ENCODE results near the gene DPYD.

The DPYD gene

GRCh38 chr1:97738270-97738669 lies 182.6 kb downstream of the DPYD start:
- ChIA-PET CTCF (interaction anchor here (0.7 kb wide), 1 partner anchor 212 kb away, joined by 6 read pairs; no protein-coding TSS in a partner anchor), POLR2A (ENCODE audit: low non-redundant PET) (no interaction called here)
- H3K27ac ChIP-seq, result no peak overlapping the region
- DNase-seq (ENCODE audit: low spot score), result no peak
- TF ChIP-seq, protein P1, sequence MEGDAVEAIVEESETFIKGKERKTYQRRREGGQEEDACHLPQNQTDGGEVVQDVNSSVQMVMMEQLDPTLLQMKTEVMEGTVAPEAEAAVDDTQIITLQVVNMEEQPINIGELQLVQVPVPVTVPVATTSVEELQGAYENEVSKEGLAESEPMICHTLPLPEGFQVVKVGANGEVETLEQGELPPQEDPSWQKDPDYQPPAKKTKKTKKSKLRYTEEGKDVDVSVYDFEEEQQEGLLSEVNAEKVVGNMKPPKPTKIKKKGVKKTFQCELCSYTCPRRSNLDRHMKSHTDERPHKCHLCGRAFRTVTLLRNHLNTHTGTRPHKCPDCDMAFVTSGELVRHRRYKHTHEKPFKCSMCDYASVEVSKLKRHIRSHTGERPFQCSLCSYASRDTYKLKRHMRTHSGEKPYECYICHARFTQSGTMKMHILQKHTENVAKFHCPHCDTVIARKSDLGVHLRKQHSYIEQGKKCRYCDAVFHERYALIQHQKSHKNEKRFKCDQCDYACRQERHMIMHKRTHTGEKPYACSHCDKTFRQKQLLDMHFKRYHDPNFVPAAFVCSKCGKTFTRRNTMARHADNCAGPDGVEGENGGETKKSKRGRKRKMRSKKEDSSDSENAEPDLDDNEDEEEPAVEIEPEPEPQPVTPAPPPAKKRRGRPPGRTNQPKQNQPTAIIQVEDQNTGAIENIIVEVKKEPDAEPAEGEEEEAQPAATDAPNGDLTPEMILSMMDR (conservative IDR thresholded peaks at IDR 0.05; ENCODE audit: low read depth), result no peak

DNA sequence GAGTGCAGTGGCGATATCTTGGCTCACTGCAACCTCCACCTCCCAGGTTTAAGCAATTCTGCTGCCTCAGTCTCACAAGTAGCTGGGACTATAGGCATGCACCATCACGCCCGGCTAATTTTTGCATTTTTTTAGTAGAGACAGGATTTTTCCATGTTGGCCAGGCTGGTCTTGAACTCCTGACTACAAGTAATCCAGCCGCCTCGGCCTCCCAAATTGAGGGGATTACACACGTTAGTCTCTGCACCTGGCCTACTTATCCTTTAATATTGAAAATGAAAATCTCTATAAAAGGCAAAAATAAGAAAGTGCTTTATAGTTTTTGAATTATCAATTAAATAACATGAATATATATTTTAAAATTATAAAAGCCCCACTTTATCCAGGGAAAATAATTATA lies 190.6 kb downstream of the DPYD start:
- ChIA-PET CTCF (no interaction called here), POLR2A (ENCODE audit: low non-redundant PET) (no interaction called here)
- DNase-seq (ENCODE audit: low spot score), result no peak
- no peak overlapping the region for H3K27ac ChIP-seq
- TF ChIP-seq, protein P1 (conservative IDR thresholded peaks at IDR 0.05; ENCODE audit: low read depth), result no peak

DNA sequence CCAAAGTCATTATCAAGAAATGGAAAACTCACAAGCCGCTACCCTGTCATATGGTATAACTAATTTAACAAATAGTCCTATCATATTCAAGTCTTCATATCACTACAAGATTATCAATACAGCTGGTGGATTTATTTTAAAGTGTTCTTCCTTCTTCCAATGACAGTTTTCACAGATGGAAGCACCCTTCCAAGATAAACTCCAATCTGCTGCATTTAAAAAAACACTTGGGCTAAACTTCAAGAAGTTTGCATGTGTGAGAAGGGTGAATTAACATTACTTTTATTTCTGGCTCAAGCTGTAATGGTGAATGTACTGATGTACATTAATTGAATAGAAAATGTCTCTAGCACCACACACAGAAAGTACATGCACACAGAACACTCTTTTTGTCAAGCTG lies 192.4 kb downstream of the DPYD start:
- TF ChIP-seq, protein P1 (conservative IDR thresholded peaks at IDR 0.05; ENCODE audit: low read depth), result no peak
- H3K27ac ChIP-seq, result no peak overlapping the region
- no peak for DNase-seq (ENCODE audit: low spot score)
- ChIA-PET POLR2A (ENCODE audit: low non-redundant PET) (no interaction called here), CTCF (no interaction called here)

DNA sequence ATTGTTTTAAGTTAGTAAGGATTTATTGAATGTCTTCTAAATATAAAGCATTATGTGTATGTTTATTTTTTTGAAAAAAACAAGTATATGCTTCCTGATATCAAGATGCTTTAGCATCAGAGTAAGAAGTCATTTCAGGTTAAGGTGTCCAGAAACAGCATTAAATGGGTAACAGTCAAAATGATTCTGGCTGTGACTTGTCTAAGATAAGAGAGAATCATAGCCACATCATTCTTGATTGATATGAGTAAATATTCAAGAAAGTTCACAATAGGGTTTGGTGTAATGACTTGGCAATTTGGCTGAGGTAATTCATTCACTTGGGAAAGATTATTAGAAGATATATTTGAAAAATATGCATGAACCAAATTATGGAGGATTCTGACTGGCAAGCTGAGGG lies 193.8 kb downstream of the DPYD start:
- no peak for DNase-seq (ENCODE audit: low spot score)
- no peak overlapping the region for H3K27ac ChIP-seq
- CTCF ChIA-PET, result no interaction called here
- POLR2A ChIA-PET (ENCODE audit: low non-redundant PET), result no interaction called here
- TF ChIP-seq, protein P1 (conservative IDR thresholded peaks at IDR 0.05; ENCODE audit: low read depth), result no peak

- ChIA-PET POLR2A (ENCODE audit: low non-redundant PET) (no interaction called here), CTCF (no interaction called here)
- no peak for DNase-seq (ENCODE audit: low spot score)
- H3K27ac ChIP-seq, result no peak overlapping the region
- TF ChIP-seq, protein P1 (conservative IDR thresholded peaks at IDR 0.05; ENCODE audit: low read depth), result no peak
Observed at GRCh38 chr1:97726386-97726785, 194.4 kb downstream of the DPYD start.

DNA sequence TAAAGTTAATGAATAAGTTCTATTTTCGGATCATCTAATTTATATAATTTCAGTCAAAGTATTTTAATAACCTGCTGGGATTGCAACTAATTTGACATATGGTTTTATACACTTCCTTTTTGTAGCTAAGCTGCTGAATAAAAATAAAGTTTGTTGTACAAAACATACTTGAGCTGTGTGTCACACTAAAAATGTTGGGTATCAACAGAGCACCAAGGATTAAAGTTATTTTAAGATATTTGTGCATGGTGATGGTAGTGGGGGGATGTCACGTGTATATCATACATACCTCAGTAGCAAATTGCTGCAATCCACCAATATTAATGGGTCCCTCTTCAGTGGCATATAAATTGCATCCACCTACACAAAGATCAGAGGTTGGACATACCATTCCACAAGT lies 199.6 kb downstream of the DPYD start:
- CTCF ChIA-PET, result no interaction called here
- no peak for DNase-seq (ENCODE audit: low spot score)
- TF ChIP-seq, protein P1 (conservative IDR thresholded peaks at IDR 0.05; ENCODE audit: low read depth), result no peak
- no peak overlapping the region for H3K27ac ChIP-seq
- POLR2A ChIA-PET (ENCODE audit: low non-redundant PET), result no interaction called here

GRCh38 chr1:97712980-97713379 lies 207.9 kb downstream of the DPYD start:
- DNase-seq (ENCODE audit: low spot score), result no peak
- TF ChIP-seq, protein P1 (conservative IDR thresholded peaks at IDR 0.05; ENCODE audit: low read depth), result no peak
- no peak overlapping the region for H3K27ac ChIP-seq
- ChIA-PET CTCF (no interaction called here), POLR2A (ENCODE audit: low non-redundant PET) (no interaction called here)
